CD14-positive monocyte (primary cell): ENCODE measurements around the gene CST3. TPM values are rescaled to one million over a fixed set of nuclear protein-coding genes. Genes with fewer than 3 reads are reported as not detected.

Experiments
- DNase-seq, 3 donors: peaks; one replicate each; pipeline ENCODE4 v3.0.0-alpha.2; 2011 to 2022
- H2AFZ ChIP-seq: 2 replicates; pipeline ENCODE4 v1.6.0; 2012; ENCODE audit warnings: mild to moderate bottlenecking, low read depth, low read length, inconsistent platforms; ENCODE audit not compliant: insufficient read depth, poor library complexity, severe bottlenecking
- H3K27ac ChIP-seq, 2 donors: 1 replicate in 1 of 2; 2 replicates in 1 of 2; pipeline ENCODE4 v1.5.1; 2012 to 2013; ENCODE audit warnings: low read length in 2 of 2, control low read depth in 1 of 2, inconsistent platforms in 1 of 2, low read depth in 1 of 2, mild to moderate bottlenecking in 1 of 2
- H3K27me3 ChIP-seq, 2 donors: one replicate each; pipeline versions ENCODE4 v1.6.0 to v1.6.1; 2011 to 2013; ENCODE audit warnings: low read length in 2 of 2; ENCODE audit not compliant: control insufficient read depth in 2 of 2, insufficient read depth in 2 of 2
- H3K36me3 ChIP-seq, 2 donors: replicated peaks in 1 of 2; 1 replicate in 1 of 2; 2 replicates in 1 of 2; pipeline versions ENCODE4 v1.5.1 to v1.6.1; 2012 to 2013; ENCODE audit warnings: low read length in 2 of 2, control low read depth in 1 of 2, inconsistent platforms in 1 of 2, mild to moderate bottlenecking in 1 of 2; ENCODE audit not compliant: insufficient read depth in 2 of 2, control insufficient read depth in 1 of 2
- H3K4me1 ChIP-seq, 2 donors: 1 replicate in 1 of 2; 2 replicates in 1 of 2; pipeline versions ENCODE4 v1.5.1 to v1.6.1; 2012 to 2013; ENCODE audit warnings: low read length in 2 of 2, control low read depth in 1 of 2, inconsistent platforms in 1 of 2, mild to moderate bottlenecking in 1 of 2, moderate library complexity in 1 of 2; ENCODE audit not compliant: insufficient read depth in 2 of 2, control insufficient read depth in 1 of 2
- H3K4me2 ChIP-seq: replicated peaks from 2 replicates; pipeline ENCODE3; 2012; ENCODE audit warnings: low read length, moderate library complexity, mild to moderate bottlenecking; ENCODE audit not compliant: poor library complexity, severe bottlenecking; ENCODE audit errors: extremely low read depth
- H3K4me3 ChIP-seq, 3 experiments: fragments of 200-600 bp in 1 of 3; sonication (generic) in 1 of 3; replicated peaks in 1 of 3; 1 replicate in 2 of 3; 2 replicates in 1 of 3; pipeline ENCODE4 v1.5.1; 2011 to 2013; ENCODE audit warnings: low read length in 3 of 3, mild to moderate bottlenecking in 3 of 3, control low read depth in 2 of 3, low read depth in 2 of 3, inconsistent platforms in 1 of 3, moderate library complexity in 1 of 3
- H3K79me2 ChIP-seq: 2 replicates; pipeline ENCODE4 v1.6.0; 2012; ENCODE audit warnings: mild to moderate bottlenecking, control low read depth, inconsistent platforms, low read length, moderate library complexity; ENCODE audit not compliant: insufficient read depth
- H3K9ac ChIP-seq: 2 replicates; pipeline ENCODE4 v1.6.0; 2017; ENCODE audit warnings: low read length, mild to moderate bottlenecking; ENCODE audit not compliant: insufficient read depth, poor library complexity, severe bottlenecking
- H3K9me3 ChIP-seq, 2 donors: replicated peaks in 1 of 2; 1 replicate in 1 of 2; 2 replicates in 1 of 2; pipeline versions ENCODE4 v1.5.1 to v1.6.1; 2012 to 2013; ENCODE audit warnings: low read length in 2 of 2, control low read depth in 1 of 2; ENCODE audit not compliant: control insufficient read depth in 1 of 2, insufficient read depth in 1 of 2
- H4K20me1 ChIP-seq: 2 replicates; pipeline ENCODE4 v1.6.0; 2012; ENCODE audit warnings: mild to moderate bottlenecking, low read length, control low read depth, moderate library complexity; ENCODE audit not compliant: insufficient read depth
- H3K27ac Mint-ChIP-seq, 7 donors: one replicate each; pipeline ENCODE4 v1.8.0; 2020; ENCODE audit warnings: mild to moderate bottlenecking in 7 of 7, mixed read lengths in 7 of 7, moderate library complexity in 6 of 7, inconsistent platforms in 2 of 7
- H3K27me3 Mint-ChIP-seq, 3 donors: one replicate each; pipeline ENCODE4 v1.8.0; 2021 to 2022; ENCODE audit warnings: low read depth in 3 of 3, mild to moderate bottlenecking in 3 of 3, mixed read lengths in 3 of 3, moderate library complexity in 3 of 3, inconsistent platforms in 1 of 3
- H3K36me3 Mint-ChIP-seq, 2 donors: one replicate each; pipeline ENCODE4 v1.8.0; 2020; ENCODE audit warnings: mixed read lengths in 2 of 2, inconsistent platforms in 1 of 2, mild to moderate bottlenecking in 1 of 2
- H3K4me1 Mint-ChIP-seq: one replicate; pipeline ENCODE4 v1.8.0; 2020; ENCODE audit warnings: mild to moderate bottlenecking, mixed read lengths
- H3K4me3 Mint-ChIP-seq, 2 donors: one replicate each; pipeline ENCODE4 v1.8.0; 2020; ENCODE audit warnings: mild to moderate bottlenecking in 2 of 2, mixed read lengths in 2 of 2, moderate library complexity in 1 of 2
- H3K9me3 Mint-ChIP-seq, 7 donors: one replicate each; pipeline ENCODE4 v1.8.0; 2020 to 2022; ENCODE audit warnings: mixed read lengths in 7 of 7, mild to moderate bottlenecking in 6 of 7, moderate library complexity in 6 of 7, inconsistent platforms in 2 of 7
- CTCF ChIP-seq: fragments of 200-600 bp; IDR thresholded peaks from one replicate; pipeline ENCODE4 v1.8.0; 2022; ENCODE audit warnings: antibody characterized with exemption, mild to moderate bottlenecking
- WGBS: methylation state at CpG from one replicate; pipeline ENCODE4 v1.1.5; 2013; ENCODE audit warnings: missing lambda C conversion rate; ENCODE audit not compliant: insufficient coverage; 5-methylcytosine and 5-hydroxymethylcytosine counted together
- intact Hi-C, 2 donors: fragments of 100-400 bp; cut with micrococcal nuclease; formaldehyde crosslinking; loops; one replicate each; pipeline versions ENCODE4 v1.15.0 to v1.15.1; 2023
- polyA plus RNA-seq, 3 donors: library from polyadenylated mRNA; depleted of rRNA in 1 of 3; unstranded in 2 of 3; stranded (reverse) in 1 of 3; fragments of 300-500 nt in 2 of 3; fragments of >200 nt in 1 of 3; fragmentation: Illumina TruSeq in 2 of 3; gene quantifications; 1 replicate in 2 of 3; 2 replicates in 1 of 3; pipeline ENCODE4 v1.2.3, GENCODE V29; 2012 to 2021

Gene CST3
- polyA plus RNA-seq, 3 donors: 1,459 to 3,222 (median 2,657) TPM

- no peak for DNase-seq
- Mint-ChIP-seq H3K4me1 (peaks cover 86% of the 10 kb centered on the region), H3K4me3 (no peak overlapping the region), H3K9me3 (peaks cover 0 to 2% (median 0%) of the 10 kb centered on the region in 7 donors), H3K27ac (peak overlapping the region in 1 of 7 donors; percentile 57), H3K36me3 (peaks cover 28 to 35% of the 10 kb centered on the region in 2 donors), H3K27me3 (peaks cover 0 to 4% (median 0%) of the 10 kb centered on the region in 3 donors)
- intact Hi-C loops: no loop called here
- Histone ChIP-seq H3K4me2 (peak overlapping the region; percentile 87), H3K4me3 (peak overlapping the region in 1 of 3 experiments; percentile 97), H3K9ac (no peak overlapping the region), H3K4me1 (peaks cover 83 to 90% of the 10 kb centered on the region in 2 donors), H3K36me3 (peaks cover 22 to 24% of the 10 kb centered on the region in 2 donors), H3K27me3 (no peaks in the 10 kb centered on the region), H3K27ac (no peak overlapping the region), H3K9me3 (no peaks in the 10 kb centered on the region), H3K79me2 (peaks cover 38% of the 10 kb centered on the region), H4K20me1 (peaks cover 39% of the 10 kb centered on the region), H2AFZ (no peak overlapping the region)
- WGBS: 58% methylated on average over 8 of the region's 9 CpGs
- no peak for TF ChIP-seq CTCF
Measured at GRCh38 chr20:23638309-23638708, 554 bp upstream of the CST3 start.

GRCh38 chr20:23636908-23637281, 860 bp downstream of the CST3 start:
- DNase-seq: no peak
- Histone ChIP-seq H2AFZ (peak overlapping the region; percentile 86), H3K36me3 (peaks cover 29 to 38% of the 10 kb centered on the region in 2 donors), H4K20me1 (peaks cover 53% of the 10 kb centered on the region), H3K4me2 (peak overlapping the region; percentile 87), H3K27me3 (no peaks in the 10 kb centered on the region), H3K9ac (peak overlapping the region; percentile 86), H3K79me2 (peaks cover 38% of the 10 kb centered on the region), H3K4me1 (peaks cover 83 to 90% of the 10 kb centered on the region in 2 donors), H3K9me3 (no peaks in the 10 kb centered on the region), H3K4me3 (peak overlapping the region; percentile 87 to 97 (median 91)), H3K27ac (peak overlapping the region; percentile 21 to 88)
- H3K4me3 Mint-ChIP-seq: peak overlapping the region; percentile 89 to 97
- no peak for TF ChIP-seq CTCF
- peaks cover 35 to 48% of the 10 kb centered on the region in 2 donors for H3K36me3 Mint-ChIP-seq
- H3K9me3 Mint-ChIP-seq: peaks cover 0 to 2% (median 0%) of the 10 kb centered on the region in 7 donors
- H3K27ac Mint-ChIP-seq: peak overlapping the region; percentile 43 to 91 (median 81)
- peaks cover 0 to 4% (median 0%) of the 10 kb centered on the region in 3 donors for H3K27me3 Mint-ChIP-seq
- peaks cover 86% of the 10 kb centered on the region for H3K4me1 Mint-ChIP-seq
- WGBS: 10% methylated on average over 2 of the region's 4 CpGs
- intact Hi-C loops: no loop called here
